Smooth muscle cell (in vitro differentiated cells): ENCODE data around the gene NUTF2. TPM values are rescaled to one million over a fixed set of nuclear protein-coding genes. Genes with fewer than 3 reads are reported as not detected.

ENCODE experiments used
- DNase-seq: peaks from one replicate; lab custom pipeline; 2025; ENCODE audit not compliant: unreplicated experiment; lab: John Stamatoyannopoulos, UW
- H2AFZ ChIP-seq: fragments of 200-600 bp; sonication (generic); 2 replicates; pipeline ENCODE4 v1.6.0; 2016; ENCODE audit warnings: antibody characterized with exemption, low read depth, mild to moderate bottlenecking
- H3F3A ChIP-seq: fragments of 200-600 bp; sonication (generic); 2 replicates; pipeline ENCODE4 v1.6.0; 2017; ENCODE audit warnings: antibody characterized with exemption, low read depth
- H3K27ac ChIP-seq: fragments of 200-600 bp; sonication (generic); 2 replicates; pipeline ENCODE4 v1.5.1; 2016; ENCODE audit warnings: low read depth, mild to moderate bottlenecking
- H3K27me3 ChIP-seq: fragments of 200-600 bp; sonication (generic); 2 replicates; pipeline ENCODE4 v1.6.1; 2016; ENCODE audit warnings: low read depth, mild to moderate bottlenecking
- H3K36me3 ChIP-seq: fragments of 200-600 bp; sonication (generic); 2 replicates; pipeline ENCODE4 v1.5.1; 2016; ENCODE audit warnings: low read depth
- H3K4me1 ChIP-seq: fragments of 200-600 bp; sonication (generic); 2 replicates; pipeline ENCODE4 v1.5.1; 2016; ENCODE audit warnings: low read depth
- H3K4me2 ChIP-seq: fragments of 200-600 bp; sonication (generic); 2 replicates; pipeline ENCODE4 v1.6.0; 2016; ENCODE audit warnings: mild to moderate bottlenecking
- H3K4me3 ChIP-seq: fragments of 200-600 bp; sonication (generic); 2 replicates; pipeline ENCODE4 v1.5.1; 2016; ENCODE audit warnings: mild to moderate bottlenecking
- H3K79me2 ChIP-seq: fragments of 200-600 bp; sonication (generic); 2 replicates; pipeline ENCODE4 v1.6.0; 2016; ENCODE audit warnings: low read depth, mild to moderate bottlenecking
- H3K9ac ChIP-seq: fragments of 200-600 bp; sonication (generic); 2 replicates; pipeline ENCODE4 v1.6.0; 2016; ENCODE audit warnings: low read depth
- H3K9me3 ChIP-seq: fragments of 200-600 bp; sonication (generic); replicated peaks from 2 replicates; pipeline ENCODE4 v1.5.1; 2016; ENCODE audit warnings: low read depth
- H4K20me1 ChIP-seq: fragments of 200-600 bp; sonication (generic); 2 replicates; pipeline ENCODE4 v1.6.0; 2016; ENCODE audit warnings: low read depth
- WGBS: methylation state at CpG from one replicate; pipeline ENCODE4 v1.1.7; 2016; ENCODE audit warnings: low lambda C conversion rate; 5-methylcytosine and 5-hydroxymethylcytosine counted together
- polyA plus RNA-seq: library from polyadenylated mRNA; unstranded; fragments of >200 nt; fragmentation: Nextera tagmentation; extraction: Ambion mirVana; gene quantifications from 2 replicates; pipeline ENCODE4 v1.2.1, GENCODE V29; 2016
- total RNA-seq: library from RNA; depleted of rRNA; stranded (reverse); fragments of >200 nt; gene quantifications from 2 replicates; pipeline ENCODE4 v1.2.3, GENCODE V29; 2014
- TF ChIP-seq, protein P1 (sequence below): fragments of 200-600 bp; sonication (generic); IDR thresholded peaks from 2 replicates; pipeline ENCODE4 v1.5.1; 2017; ENCODE audit warnings: borderline replicate concordance, mild to moderate bottlenecking, antibody characterized with exemption; ENCODE audit not compliant: insufficient read depth, poor library complexity, severe bottlenecking

NUTF2 gene
- total and polyA plus RNA-seq, 2 experiments from 2014 or later = 115 to 202 TPM

DNA sequence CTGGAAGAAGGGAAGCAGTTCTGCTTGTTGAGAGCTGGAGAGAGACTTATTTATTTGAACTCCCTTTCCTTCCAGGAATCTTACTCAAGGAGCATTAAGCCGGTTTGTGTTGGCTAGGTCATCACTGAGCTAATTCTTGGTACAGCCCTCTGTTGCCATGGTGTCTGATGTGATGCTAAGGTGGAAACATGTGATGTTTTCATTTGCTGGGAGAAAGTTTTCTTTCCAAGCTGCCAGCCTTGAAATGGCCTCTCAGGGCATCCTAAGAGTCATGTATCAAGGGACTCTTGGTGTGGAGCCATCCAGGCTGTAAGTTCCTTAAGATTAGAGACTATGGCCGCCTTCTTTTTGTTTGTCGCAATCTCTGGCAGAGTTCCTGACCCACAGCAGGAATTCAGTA lies 50.5 kb downstream of the NUTF2 start:
- Histone ChIP-seq H3K36me3 (no peaks in the 10 kb centered on the region), H3K4me3 (no peak overlapping the region), H3K79me2 (peaks cover 73% of the 10 kb centered on the region), H3K9me3 (no peaks in the 10 kb centered on the region), H4K20me1 (peaks cover 62% of the 10 kb centered on the region), H3F3A (no peaks in the 10 kb centered on the region), H3K27ac (no peak overlapping the region), H3K9ac (no peak overlapping the region), H3K4me2 (no peak overlapping the region), H3K4me1 (peaks cover 10% of the 10 kb centered on the region), H3K27me3 (no peaks in the 10 kb centered on the region), H2AFZ (no peak overlapping the region)
- DNase-seq = no peak
- TF ChIP-seq, protein P1, sequence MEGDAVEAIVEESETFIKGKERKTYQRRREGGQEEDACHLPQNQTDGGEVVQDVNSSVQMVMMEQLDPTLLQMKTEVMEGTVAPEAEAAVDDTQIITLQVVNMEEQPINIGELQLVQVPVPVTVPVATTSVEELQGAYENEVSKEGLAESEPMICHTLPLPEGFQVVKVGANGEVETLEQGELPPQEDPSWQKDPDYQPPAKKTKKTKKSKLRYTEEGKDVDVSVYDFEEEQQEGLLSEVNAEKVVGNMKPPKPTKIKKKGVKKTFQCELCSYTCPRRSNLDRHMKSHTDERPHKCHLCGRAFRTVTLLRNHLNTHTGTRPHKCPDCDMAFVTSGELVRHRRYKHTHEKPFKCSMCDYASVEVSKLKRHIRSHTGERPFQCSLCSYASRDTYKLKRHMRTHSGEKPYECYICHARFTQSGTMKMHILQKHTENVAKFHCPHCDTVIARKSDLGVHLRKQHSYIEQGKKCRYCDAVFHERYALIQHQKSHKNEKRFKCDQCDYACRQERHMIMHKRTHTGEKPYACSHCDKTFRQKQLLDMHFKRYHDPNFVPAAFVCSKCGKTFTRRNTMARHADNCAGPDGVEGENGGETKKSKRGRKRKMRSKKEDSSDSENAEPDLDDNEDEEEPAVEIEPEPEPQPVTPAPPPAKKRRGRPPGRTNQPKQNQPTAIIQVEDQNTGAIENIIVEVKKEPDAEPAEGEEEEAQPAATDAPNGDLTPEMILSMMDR = no peak
- 99% methylated on average over 3 of the region's 3 CpGs for WGBS

DNA sequence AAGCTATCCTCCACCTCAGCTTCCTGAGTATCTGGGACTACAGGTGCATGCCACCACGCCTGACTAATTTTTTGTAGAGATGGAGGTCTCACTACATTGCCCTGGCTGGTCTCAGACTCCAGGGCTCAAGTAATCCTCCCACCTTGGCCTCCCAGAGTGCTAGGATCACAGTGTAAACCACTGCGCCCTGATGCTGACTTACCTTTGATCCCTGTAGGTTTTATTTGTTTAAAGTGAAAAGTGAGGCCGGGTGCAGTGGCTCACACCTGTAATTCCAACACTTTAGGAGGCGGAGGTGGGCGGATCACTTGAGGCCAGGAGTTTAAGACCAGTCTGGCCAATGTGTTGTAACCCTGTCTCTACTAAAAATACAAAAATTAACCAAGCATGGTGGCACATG lies 55.0 kb downstream of the NUTF2 start:
- Histone ChIP-seq H3K9me3 (no peaks in the 10 kb centered on the region), H3K36me3 (no peaks in the 10 kb centered on the region), H3K4me1 (no peaks in the 10 kb centered on the region), H3K4me3 (no peak overlapping the region), H3K9ac (no peak overlapping the region), H2AFZ (no peak overlapping the region), H3K27me3 (no peaks in the 10 kb centered on the region), H3K27ac (no peak overlapping the region), H3K4me2 (no peak overlapping the region), H4K20me1 (peaks cover 86% of the 10 kb centered on the region), H3F3A (no peaks in the 10 kb centered on the region), H3K79me2 (peaks cover 51% of the 10 kb centered on the region)
- DNase-seq = no peak
- TF ChIP-seq, protein P1 = no peak
- 94% methylated on average over 5 of the region's 5 CpGs for WGBS

DNA sequence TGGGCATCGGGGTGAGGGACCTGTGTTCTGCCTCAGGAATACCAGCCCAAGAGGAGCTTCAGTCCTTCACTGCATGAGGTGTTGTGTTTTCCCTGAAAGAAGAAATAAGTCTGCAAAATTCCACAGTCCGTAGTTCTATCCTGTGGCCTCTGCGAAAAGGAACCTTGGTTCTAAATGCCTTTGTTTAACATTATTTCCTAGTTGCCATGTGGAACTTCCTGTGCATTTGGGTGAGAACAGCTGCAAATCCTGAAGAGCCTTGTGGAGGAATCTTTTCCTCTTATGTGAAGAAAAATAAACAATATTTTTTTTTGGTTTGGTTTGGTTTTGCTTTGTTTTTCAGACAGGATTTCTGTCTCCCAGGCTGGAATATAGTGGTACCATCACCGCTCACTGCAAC lies 56.1 kb downstream of the NUTF2 start:
- DNase-seq = no peak
- WGBS = 98% methylated on average over 4 of the region's 4 CpGs
- no peak overlapping the region for H3K9ac ChIP-seq
- H2AFZ ChIP-seq = no peak overlapping the region
- H3K4me1 ChIP-seq = no peaks in the 10 kb centered on the region
- TF ChIP-seq, protein P1 = no peak
- no peak overlapping the region for H3K4me2 ChIP-seq
- no peaks in the 10 kb centered on the region for H3K36me3 ChIP-seq
- H3F3A ChIP-seq = no peaks in the 10 kb centered on the region
- no peak overlapping the region for H3K27ac ChIP-seq
- H3K4me3 ChIP-seq = no peak overlapping the region
- peaks cover 40% of the 10 kb centered on the region for H3K79me2 ChIP-seq
- H3K9me3 ChIP-seq = no peaks in the 10 kb centered on the region
- H3K27me3 ChIP-seq = no peaks in the 10 kb centered on the region
- peaks cover 83% of the 10 kb centered on the region for H4K20me1 ChIP-seq

DNA sequence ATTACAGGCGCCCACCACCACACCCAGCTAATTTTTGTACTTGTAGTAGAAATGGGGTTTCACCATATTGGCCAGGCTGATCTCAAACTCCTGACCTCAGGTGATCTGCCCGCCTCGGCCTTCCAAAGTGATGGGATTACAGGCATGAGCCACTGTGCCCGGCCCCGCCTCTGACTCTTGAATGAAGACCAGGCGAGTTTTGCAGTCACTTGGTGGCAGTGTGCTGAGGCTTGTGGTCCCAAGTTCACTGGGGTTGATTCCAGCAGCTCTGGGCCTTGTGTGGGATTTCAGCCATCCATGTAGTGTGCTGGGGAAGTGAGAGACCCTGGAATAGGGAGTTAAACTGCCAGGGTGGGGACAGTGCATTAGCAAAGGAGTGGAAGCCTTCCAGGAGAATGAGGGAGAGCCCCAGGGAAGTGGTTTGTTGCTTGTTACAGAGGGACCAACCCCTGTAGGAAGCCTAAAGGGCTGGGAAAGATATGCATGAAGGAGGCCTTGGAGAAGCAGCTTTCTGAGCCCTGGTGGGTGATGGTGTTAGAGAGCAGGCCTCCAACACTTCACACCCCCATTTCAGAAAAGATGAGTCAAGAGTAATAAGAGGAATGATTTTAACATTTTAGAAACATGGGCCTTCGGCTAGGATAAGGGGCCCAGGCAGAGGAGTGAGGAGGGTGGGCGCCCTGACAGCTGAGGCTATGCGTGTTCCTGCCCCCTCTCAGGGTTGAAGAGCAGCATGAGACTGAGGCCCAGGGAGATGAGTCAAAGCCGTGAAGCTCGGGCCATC lies 60.9 kb downstream of the NUTF2 start:
- Histone ChIP-seq H3K79me2 (peaks cover 7% of the 10 kb centered on the region), H3K9ac (no peak overlapping the region), H3K36me3 (no peaks in the 10 kb centered on the region), H3K27ac (no peak overlapping the region), H3F3A (no peaks in the 10 kb centered on the region), H3K4me3 (no peak overlapping the region), H4K20me1 (peaks cover 74% of the 10 kb centered on the region), H3K4me2 (no peak overlapping the region), H3K4me1 (no peaks in the 10 kb centered on the region), H3K9me3 (no peaks in the 10 kb centered on the region), H2AFZ (no peak overlapping the region), H3K27me3 (no peaks in the 10 kb centered on the region)
- TF ChIP-seq, protein P1 = no peak
- 88% methylated on average over 11 of the region's 11 CpGs for WGBS
- DNase-seq = no peak
